Kidney tubule cell (primary cell): Measurements from ENCODE around the gene RBMS1.
A peak's percentile ranks its signal among the peaks of the same experiment; 100 is the strongest.
"Not testable (repeated sequence)": the region's sequence is repeated elsewhere in the genome, so short reads cannot be mapped to it uniquely, and the experiment has no call there.

Source experiments
- DNase-seq: peaks from one replicate; pipeline ENCODE4 v3.0.0-alpha.2; 2018; ENCODE audit warnings: low spot score

The RBMS1 gene

GRCh38 chr2:160501370-160501769, 7.8 kb upstream of the RBMS1 start:
- no peak for DNase-seq

GRCh38 chr2:160499865-160500264, 6.3 kb upstream of the RBMS1 start:
- DNase-seq: no peak

DNA sequence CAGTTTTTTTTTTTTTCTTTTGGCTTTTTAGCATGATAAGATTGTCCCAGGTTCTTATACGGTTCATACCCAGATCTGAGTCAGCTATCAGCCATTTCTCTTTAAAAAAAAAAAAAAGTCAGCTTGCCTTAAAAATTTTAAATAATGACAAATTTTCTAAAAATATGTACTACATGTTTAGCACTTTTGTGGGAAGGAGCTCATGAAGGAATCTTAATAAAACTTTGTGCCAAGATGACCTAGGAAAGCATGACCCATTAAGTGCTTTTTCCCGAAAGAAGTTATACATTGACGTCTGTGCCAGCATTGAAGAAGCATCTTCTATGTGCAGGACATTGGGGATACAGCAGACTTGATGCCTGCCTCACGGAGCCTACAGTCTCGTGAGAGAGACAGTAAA, 4.5 kb upstream of the RBMS1 start:
- no peak for DNase-seq

- no peak for DNase-seq
Observed at GRCh38 chr2:160494201-160494644, 616 bp upstream of the RBMS1 start.

- DNase-seq: peak; percentile 81
Observed at GRCh38 chr2:160492401-160493226, 993 bp downstream of the RBMS1 start.

DNA sequence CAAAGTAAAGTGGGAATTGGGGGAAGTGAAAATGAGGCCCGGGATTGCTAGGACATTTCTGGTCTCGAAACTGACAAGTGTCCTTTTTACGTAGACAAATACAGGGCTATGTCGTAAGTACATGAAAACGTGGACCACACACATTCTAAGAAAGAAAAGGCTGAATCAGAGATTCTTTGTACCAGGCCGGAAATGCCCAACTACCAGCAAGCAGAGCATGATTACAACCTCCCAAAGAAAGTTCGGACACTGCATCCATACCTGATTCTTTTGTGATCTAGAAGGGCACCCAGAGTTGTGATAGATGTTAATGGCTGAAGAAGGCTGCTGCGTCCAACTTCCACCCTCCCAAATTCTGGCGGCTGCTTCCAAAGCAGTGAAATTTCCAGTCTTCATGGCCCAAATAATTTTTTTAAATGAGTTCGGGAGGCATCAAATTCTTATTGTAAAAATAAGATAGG, 1.7 kb downstream of the RBMS1 start:
- peak; percentile 69 for DNase-seq

DNA sequence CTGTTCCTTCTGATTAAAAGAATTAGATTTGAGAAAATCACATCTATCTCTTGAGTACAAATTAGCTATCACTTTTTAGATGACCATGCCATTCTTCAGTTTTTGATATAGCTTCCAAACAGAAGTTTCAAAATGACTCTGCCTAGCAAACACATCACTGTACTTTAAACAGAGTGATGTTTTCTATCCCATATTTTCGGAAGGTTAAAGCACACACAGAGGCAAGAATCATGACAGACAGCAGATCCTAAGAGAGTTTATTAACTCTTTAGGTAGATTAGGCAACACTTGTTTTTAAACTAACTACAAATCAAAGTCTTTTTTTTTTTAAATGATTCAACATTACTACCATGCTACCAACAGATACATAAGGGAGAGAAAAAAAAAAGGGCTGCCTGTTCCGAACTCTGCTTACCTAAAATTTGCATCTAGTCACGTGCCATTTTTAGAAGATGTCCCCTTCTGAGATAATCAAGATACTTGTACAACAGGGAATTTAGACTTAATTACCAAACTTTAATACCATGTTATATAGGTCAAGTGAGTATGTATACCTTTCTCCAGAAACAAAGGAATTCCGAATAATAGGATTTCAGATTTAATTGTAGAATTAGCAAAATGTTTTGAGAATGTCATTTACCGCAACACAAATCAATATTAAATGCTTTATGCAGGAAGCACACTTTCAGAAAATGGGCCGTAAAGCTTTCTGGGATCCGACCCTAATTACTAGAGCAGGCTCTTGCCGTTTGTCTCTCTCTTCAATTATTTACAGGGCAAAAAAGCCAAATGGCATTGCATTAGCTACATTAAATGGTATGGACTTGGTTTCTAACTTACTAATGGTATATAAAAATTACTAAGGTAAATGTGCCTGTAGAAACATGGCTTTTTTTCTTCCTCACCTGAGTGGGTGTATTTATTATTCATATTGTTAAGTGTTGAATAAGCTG, 2.6 kb downstream of the RBMS1 start:
- no peak for DNase-seq

- no peak for DNase-seq
Observed at GRCh38 chr2:160489111-160489510, 4.5 kb downstream of the RBMS1 start.

DNA sequence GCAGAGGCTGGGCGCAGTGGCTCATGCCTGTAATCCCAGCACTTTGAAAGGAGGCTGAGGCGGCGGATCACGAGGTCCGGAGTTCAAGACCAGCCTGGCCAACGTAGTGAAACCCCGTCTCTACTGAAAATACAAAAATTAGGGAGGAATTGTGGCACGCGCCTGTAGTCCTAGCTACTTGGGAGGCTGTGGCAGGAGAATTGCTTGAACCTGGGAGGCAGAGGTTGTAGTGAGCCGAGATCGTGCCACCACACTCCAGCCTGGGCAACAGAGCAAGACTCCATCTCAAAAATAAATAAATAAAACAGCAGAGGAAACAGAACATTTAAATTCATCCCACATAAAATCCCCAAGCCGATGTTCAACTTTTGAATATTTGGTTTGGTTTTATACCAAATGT, 5.3 kb downstream of the RBMS1 start:
- DNase-seq: not testable (repeated sequence)

DNA sequence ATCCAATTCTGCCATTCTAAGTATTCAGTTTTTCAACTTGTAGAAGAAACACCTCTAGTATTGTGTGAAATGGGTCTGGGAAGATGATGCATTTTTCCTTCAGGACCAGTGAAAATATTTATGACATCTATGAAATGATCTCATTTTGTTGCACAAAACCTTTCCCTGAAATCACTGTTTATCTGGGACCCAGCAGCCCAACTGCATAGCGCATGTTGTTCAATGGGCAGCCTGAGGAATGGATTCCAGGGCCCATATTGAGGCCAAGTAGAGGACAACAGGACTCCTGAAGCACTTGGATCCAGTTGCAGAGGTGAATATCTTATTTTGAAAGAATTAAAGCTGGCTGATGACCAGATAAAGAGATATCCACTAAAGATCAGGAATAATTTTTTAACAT, 7.3 kb downstream of the RBMS1 start:
- no peak for DNase-seq

DNA sequence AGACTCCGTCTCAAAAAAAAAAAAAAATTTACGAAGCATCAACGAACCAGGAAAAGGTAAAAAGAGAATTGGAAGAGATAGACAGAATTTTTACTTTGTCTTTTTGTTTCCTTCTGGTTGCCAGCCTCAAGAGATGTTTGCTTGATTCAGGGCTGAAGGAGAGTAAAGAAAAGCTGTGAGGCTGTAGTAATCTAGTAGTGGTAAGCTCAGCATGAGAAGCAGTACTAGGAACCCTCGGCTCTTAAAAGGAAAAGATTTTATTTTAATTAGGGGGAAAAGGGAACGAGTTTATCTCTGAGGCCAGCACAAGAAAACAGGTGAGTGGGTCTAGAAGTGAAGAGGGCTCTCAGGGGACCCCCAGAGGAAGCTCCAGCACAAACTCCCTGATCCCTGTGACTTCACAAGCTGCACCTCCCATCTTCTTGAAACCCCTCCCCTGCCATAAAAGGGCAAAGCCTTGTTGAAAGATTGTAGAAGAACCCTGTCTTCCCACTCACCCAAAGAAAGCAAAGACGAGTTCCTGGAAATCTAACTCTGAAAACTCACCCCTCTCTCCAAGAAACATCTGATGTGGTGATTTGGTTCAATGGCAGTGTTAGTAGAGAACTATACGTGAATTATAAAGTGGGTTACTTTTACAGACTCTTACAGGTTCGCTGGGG, 8.6 kb downstream of the RBMS1 start:
- DNase-seq: no peak

DNA sequence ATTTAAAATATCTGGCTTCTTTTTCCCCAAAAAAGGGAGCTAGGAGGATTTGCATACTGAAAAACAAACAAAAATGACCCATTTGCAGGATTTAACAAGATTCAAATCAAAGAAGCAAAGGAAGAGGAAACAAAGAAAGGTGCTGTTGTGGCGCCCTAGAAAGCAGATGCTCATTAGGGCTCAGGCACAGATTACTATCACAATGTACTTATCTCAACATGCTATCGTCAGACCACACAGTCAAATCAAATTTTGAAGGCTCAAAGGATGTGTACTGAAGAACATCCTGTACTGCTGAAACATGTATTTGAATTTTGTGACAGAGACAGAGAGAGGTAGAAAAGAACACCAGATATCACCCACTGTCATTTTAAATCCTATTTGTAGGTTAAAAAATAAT, 10.9 kb downstream of the RBMS1 start:
- DNase-seq: no peak

DNA sequence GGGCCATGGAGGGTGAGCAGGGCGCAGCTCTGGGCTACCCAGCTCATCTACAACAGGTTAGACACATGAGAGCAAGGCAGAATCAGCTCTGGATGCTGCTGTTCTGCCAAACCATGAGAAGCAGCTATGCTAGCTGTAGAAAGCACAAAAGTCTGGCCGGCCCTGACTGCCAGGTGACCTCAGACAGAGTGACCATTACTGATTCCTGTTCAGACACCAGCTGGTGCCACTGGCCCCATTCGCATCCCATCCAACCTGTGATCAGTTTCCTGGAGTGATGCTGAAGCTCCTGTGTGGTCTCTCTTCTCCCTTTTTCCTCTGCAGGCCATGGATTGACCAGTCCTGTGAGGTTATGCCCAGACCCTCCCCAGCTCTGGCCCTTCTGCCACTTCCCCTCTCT, 14.3 kb downstream of the RBMS1 start:
- DNase-seq: no peak

DNA sequence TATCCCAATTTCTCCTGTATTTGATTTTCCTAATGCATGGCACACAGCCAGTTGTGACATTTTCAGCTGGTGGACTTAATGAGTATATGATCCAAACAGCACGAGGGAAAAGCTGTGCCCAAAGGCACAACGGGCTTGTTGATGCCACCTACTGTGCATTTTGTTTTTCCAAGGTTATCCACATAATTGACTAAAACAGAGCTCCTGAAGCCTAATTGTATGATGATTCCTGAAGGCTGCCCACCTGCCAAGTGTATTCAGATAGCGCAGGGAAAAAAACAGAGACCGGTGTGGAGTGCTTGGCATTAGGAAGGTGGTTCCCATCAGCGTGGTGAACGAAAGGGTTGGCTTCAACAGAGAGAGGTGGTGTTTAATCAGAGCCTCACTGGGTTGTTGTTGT, 14.9 kb downstream of the RBMS1 start:
- DNase-seq: no peak

DNA sequence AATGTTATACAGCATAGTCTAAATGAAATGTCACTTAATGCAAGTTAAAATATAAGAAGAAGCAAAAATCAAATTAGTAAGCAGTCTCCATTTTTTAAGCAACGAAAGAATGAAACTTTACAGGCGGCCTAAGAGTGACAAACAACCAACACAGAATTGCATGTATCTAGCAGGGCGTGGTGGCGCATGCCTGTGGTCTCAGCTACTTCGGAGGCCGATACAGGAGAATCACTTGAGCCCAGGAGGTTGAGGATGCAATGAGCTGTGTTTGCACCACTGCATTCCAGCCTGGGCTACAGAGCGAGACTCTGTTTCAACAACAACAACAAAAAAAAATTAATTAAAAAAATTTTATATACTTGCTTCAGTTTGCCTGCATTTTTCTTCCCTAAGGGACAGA, 16.6 kb downstream of the RBMS1 start:
- no peak for DNase-seq

DNA sequence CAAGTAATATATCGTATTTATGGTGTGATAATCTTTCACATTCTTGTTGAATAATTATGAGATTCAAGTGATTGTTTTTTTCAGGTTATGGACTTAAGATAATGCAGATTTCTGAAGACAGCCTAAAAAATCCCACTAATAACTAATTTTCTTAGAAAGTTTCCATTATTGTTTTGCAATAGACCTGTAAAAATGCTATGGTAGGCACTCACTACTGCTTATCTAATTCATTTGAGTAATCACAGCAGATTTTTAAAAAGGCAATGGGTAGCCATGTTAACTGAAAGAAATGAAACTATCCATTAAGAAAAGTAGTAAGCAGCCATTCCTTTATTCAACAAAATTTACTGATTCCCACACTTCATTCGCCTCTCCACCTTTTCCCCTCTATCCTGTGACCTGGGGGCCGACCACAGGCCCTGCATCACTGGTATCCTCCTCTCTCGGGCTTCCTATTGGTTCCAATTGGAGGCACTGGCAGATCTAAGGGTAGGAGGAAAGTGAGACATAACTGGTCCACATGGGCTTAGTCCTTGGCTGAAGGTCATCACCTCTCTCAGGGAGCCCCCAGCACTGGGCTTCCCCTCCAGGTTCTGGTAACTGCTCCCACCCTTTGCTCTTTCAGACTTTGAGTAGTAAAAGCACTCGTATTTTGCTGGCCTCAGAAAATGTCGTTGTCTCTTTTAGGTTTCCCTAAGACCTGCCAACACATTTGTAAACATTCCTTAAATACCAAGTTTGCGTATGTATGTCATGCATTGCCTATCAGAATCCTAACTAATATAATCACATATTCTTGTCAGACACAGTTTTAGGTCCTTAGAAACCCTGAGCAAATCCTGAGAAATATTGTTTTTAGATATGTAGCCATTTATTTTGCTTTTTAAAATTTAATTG, 18.5 kb downstream of the RBMS1 start:
- no peak for DNase-seq

GRCh38 chr2:160474319-160474645, 19.3 kb downstream of the RBMS1 start:
- no peak for DNase-seq

- DNase-seq: no peak
Observed at GRCh38 chr2:160473468-160474318, 19.9 kb downstream of the RBMS1 start.

DNA sequence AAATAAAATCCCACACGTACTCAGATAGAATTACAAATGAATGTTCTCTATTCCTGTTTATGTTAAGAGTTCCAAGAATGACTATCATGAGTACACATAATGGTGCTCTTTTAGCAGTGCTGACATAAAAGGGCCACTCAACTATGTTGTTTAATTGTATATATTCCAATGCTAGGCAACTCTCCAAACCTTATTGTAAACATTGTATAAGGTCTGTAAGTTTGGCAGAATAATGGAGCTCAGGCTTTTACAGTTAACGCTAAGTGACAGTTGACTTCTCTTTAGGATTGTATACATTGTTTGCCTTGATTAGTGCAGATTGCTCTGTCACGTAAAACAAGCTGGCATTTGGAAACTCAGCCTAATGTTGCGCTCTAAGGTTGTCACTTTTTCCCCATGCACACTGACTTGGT, 20.8 kb downstream of the RBMS1 start:
- no peak for DNase-seq

GRCh38 chr2:160471950-160472349, 21.7 kb downstream of the RBMS1 start:
- DNase-seq: no peak
